HG03159 (cell line): ENCODE measurements around the gene PRSS3.
A peak's percentile ranks its signal among the peaks of the same experiment; 100 is the strongest.
"Not testable (repeated sequence)": the region's sequence is repeated elsewhere in the genome, so short reads cannot be mapped to it uniquely, and the experiment has no call there.

Source experiments
- ATAC-seq: cut with Tn5 transposase; IDR thresholded peaks from one replicate; pipeline ENCODE4 v1.9.1; 2021; ENCODE audit warnings: mild to moderate bottlenecking, moderate library complexity; ENCODE audit not compliant: unreplicated experiment

Gene PRSS3

DNA sequence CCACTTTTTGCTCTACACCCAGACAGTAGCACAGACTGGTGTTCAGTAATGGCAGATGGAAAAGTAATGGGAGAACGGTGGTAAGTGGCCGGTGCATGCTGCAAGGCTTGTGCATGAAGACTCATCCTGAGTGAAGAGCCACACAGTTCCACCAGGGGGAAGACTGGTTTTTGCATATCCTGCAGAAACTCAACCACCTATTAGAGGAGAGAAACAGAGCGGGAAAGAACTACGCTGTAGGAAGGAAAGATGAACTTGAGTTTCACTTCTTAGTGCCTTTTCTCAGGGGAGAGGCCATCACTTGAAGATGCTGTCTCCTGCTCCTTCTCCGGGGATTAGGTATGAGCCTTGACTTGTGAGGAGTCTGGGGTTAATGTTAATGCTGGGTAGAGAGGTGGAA, 9.4 kb upstream of the PRSS3 start:
- no peak for ATAC-seq

DNA sequence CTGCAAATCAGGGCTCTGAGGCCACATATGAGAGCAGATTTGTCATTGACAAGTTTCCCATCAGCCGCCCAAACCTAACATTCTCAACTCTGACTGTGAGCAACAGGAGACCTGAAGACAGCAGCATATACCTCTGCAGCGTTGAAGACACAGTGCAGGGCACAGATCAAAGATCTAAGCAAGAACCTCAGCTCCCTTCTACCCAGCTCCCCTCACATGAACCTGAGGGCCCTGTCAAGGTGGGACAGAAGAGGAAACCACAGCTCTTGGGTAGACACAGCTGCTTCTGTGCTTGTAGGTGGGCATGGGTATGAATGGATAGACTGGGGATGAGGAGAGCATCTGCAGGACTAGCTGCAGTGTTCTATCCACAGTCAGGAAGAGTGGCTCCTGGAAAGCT, 8.7 kb upstream of the PRSS3 start:
- ATAC-seq = no peak

- no peak for ATAC-seq
These were observed 7.5 kb upstream of the PRSS3 start for GRCh38 chr9:33787839-33788238.

DNA sequence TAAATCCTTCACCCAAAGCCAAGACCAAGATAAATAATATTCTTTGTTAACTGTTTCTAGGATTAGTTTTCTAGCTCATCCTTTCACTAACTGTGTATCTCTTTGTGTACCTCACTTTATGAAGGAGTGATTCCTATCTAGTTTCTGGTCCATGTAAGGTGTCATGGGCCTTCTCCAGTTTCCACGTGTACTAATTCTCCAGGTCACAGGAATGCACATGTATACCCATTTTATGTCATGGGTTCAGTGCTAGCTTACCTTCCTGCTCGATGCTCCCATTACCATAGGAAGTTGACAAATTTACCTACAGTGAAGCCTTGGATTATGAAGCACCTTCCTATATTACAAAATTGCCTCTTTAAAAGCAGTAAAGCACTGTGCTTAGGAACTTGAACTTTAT, 5.9 kb upstream of the PRSS3 start:
- not testable (repeated sequence) for ATAC-seq

GRCh38 chr9:33791117-33791516, 4.2 kb upstream of the PRSS3 start:
- no peak for ATAC-seq

- not testable (repeated sequence) for ATAC-seq
These were observed 1.9 kb upstream of the PRSS3 start for GRCh38 chr9:33793496-33793895.

GRCh38 chr9:33794560-33794959, 801 bp upstream of the PRSS3 start:
- ATAC-seq = no peak

GRCh38 chr9:33795819-33796218, 458 bp downstream of the PRSS3 start:
- no peak for ATAC-seq

DNA sequence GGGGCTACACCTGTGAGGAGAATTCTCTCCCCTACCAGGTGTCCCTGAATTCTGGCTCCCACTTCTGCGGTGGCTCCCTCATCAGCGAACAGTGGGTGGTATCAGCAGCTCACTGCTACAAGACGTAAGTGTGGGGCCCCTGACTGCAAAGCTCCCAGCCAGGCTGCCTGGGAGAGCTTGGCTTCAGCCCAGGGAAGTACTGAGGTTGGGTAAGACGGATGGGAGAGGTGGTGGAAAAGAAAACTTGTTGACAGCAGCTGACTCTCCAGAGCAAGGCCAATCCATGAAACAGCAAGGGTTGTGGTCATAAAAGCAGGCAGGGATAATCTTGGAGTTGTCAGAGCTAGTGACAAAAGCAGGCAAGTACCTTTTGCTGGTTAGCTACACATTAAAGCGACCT, 1.3 kb downstream of the PRSS3 start:
- not testable (repeated sequence) for ATAC-seq

DNA sequence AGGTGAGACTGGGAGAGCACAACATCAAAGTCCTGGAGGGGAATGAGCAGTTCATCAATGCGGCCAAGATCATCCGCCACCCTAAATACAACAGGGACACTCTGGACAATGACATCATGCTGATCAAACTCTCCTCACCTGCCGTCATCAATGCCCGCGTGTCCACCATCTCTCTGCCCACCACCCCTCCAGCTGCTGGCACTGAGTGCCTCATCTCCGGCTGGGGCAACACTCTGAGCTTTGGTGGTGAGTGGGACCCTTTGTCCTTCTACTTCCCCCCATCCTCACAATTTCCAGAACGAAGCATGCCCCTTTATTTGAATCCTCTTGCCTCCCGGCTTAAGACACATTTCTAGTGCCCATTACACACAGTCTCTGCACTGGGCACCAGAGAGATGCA, 2.5 kb downstream of the PRSS3 start:
- no peak for ATAC-seq

- no peak for ATAC-seq
These were observed 3.2 kb downstream of the PRSS3 start for GRCh38 chr9:33798545-33798944.

DNA sequence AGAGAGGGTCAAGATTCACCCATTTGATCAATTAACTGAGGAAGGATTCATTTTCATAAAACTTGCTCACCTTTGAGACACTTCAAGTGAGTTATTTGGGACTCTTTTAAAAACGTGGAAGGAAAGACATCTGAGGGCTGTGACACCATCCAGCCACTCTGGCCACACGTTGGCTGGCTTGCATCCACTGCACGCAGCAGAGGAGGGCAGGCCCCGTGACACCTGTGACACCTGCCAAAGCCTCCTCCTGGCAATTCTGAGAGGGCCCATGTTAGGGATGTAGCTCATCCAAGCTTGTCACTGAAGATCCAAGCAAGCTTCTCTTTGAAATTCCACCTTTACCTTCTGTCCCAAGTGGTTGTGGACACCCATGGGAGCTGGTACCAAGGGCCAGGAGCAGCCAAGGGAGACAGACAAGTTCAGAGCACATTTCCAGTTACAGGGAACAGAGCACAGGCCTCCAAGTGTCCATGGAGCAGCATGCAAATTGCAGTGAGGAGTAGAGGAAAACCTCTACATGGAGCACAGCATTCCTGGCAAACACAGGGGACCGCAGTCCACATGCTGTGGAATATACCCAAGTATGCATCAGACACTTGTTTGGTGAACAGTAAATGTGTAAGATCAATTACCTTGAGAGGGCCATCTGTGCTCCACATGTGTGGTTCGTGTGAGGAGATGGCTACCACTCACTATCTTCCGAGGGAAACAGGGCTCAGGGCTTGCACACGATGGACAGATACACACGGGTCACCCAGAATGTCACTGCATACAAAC, 4.8 kb downstream of the PRSS3 start:
- ATAC-seq = no peak

DNA sequence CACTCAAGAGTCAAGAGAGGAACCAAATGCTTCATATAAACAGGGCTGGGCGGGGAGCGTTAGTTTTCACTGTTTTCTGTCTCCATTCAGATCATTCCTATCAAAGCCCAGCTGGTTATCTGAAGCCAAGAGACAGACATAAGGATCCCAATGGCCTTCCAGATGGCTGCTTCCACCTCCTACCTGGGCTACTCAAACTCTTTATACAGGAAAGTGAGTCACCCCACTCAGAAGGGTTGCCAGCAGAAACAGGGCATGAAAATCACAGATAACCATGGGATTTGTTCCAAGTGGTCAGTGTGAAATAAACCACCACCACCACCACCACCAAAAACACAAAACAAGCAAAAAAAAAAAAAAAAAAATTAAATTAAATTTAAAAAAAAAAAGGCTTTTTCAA, 5.5 kb downstream of the PRSS3 start:
- no peak for ATAC-seq

DNA sequence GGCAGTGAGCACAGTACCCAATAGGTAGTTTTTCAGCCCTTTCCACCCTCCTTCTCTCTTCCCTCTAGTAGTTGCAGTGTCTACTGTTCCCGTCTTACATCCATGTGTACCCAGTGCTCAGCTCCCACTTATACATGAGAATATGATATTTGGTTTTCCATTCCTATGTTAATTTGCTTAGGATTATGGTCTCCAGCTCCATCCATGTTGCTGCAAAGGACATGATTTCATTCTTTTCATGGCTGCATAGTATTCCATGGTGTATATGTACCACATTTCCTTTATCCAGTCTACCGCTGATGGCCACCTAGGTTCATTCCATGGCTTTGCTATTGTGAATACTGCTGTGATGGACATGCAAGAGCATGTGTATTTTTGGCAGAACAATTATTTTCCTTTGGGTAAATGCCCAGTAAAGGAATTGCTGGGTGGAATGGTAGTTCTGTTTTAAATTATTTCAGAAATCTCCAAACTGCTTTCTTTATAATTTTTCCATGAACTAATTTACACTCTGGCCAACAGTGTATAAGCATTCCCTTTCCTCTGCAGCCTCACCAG, 6.7 kb downstream of the PRSS3 start:
- ATAC-seq = not testable (repeated sequence)

DNA sequence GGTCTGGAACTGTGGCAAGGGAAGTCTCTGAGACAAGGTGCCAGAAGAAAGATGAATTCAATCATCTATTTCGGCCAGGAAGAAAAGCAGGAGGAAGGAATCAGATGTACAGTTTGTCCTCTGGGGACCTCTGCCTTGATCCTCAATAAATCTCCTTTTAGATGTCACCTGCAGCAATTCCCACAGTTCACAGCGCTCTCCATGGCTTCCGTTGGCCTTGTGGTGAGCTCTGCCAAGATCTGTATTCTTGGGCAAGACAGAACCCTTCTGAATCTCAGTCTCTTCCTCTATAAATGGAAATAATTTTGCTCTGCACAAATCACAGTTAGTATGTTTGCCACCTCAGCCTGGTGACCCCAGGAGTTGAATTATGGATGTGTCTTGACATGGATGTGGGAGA, 8.8 kb downstream of the PRSS3 start:
- not testable (repeated sequence) for ATAC-seq

DNA sequence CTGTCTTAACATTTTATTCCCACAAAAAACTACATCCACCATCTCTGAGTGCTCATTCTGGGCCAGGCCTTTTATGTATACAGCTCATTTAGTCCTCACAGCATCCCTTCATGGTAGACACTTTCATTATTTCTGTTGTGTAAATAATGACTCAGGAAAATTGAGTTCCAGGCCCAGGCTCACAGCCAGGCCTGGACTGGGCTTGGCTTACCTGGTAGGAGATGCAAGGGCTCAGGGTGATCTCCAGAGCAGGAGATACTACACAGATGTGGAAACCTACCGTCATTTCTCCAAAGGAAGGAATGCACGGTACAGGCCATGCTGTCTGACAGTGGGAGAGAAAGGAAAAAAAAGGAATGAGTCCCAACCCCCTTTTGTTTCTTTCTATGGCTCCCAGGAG, 11.8 kb downstream of the PRSS3 start:
- ATAC-seq = not testable (repeated sequence)

GRCh38 chr9:33808979-33809322, 13.6 kb downstream of the PRSS3 start:
- ATAC-seq = not testable (repeated sequence)

GRCh38 chr9:33809506-33809905, 14.1 kb downstream of the PRSS3 start:
- ATAC-seq = no peak

DNA sequence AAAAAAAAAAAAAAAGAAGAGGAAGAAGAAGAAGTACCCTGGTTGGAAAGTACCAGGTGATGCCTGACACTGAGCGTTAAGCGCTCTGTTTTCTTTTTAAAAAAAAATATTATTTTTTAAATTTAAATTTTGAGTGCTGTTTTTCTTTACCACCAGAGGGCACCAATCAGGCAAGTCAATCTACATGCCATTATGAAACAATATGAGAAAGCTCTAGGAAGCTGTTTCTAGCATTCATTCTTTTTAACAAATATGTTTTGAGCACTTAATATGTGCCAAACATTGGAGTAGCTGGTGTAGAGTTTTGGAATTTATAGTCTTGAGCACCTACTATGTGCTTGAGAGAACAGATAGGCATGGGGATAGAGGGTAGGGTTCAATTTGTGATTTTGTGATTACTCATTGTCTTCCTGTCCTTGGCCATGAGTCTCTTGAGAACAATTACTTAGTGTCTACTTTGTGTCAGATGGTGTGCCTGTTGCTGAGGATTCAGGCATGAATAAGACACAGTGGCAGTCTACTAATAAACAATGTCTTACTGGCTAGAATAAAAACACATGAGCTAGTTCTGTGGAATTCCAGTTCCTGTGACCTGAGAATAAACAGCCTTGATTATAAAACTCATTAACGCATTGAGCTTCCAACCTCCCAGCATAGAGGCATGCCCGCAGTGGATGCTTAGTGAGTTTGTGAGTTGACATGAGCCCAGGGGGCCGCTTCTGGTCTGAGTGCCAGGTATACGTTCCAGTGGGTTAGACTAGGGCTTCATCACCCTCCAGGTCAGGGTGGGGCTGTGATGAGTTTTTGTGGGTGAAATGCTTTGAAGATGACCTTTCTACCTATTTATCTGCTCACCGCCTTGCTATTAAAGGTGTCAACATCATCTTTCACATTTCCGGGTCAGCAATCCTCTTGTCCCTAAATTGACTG, 18.6 kb downstream of the PRSS3 start:
- ATAC-seq = no peak

DNA sequence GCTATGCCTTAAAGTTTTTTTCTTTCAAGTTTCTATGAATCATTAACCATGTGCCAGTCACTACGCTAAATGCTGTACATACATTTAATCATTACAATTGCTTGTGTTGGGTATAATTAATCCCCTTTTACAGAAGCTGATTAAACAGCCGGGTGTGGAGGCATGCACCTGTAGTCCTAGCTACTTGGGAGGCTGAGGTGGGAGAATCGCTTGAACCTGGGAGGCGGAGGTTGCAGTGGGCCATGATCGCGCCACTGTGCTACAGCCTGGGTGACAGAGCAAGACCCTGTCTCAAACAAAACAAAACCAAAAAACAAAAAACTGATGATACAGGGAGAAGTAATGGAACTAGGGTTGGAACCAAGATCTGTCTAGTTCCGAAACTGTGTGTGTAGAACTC, 20.4 kb downstream of the PRSS3 start:
- no peak for ATAC-seq

- peak; percentile 48 for ATAC-seq
These were observed 21.2 kb downstream of the PRSS3 start, which contains the start of gene UBE2R2 for GRCh38 chr9:33816327-33817252. Gene UBE2R2, plus strand, starts transcription at chr9:33817160. Its CDS starts 598 bp downstream, at chr9:33817758.
